T-helper 1 cell (primary cell): Measurements from ENCODE around the gene MLC1.
A peak's percentile ranks its signal among the peaks of the same experiment; 100 is the strongest.

ENCODE experiments used
- DNase-seq, 5 donors: peaks; one replicate each; pipeline ENCODE4 v3.0.0-alpha.2; 2012 to 2020

Gene MLC1

DNA sequence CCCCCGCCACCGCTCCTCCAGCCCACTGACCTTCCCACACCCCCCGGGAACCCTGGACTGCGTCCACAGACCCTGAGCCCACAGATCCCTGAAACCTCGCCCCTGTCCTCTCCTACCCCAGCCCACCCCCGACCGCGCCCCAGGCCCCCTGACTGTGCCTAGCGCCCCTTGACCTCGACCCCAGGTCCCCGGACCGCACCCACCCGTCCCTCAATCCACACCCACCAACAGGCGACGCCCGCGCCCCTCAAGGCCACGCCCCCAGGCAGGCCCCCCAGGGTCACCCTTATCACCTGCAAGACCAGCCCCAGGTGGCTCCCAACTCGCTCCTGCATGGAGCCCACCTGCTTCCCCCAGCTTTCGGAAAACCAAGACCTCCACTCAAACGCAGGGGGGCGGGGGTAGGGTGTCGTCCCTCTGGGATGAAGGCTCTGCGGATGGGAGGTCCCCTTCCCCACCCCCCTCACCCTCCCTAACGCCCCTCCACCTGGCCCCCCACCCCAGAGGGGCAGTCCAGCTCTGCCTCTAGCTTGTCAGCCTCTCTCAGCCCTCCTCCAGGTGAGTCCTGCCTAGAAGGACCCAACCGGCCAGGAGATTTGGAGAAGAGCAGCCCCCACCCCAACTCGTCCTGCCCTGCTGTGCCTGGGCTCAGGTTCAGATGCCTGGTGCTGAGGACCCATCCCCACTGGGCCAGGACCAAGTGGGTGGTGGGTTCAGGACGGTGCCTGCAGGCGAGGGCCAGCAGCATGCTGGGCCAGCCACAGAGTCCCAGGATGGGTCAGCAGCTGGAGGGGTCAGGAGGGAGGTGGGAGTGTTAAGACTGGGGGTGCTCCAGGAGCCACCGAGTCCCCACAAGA, 69.5 kb downstream of the MLC1 start:
- peak in 1 of 5 donors; percentile 11 for DNase-seq

GRCh38 chr22:50014655-50015401, 70.4 kb downstream of the MLC1 start:
- DNase-seq: peak in 2 of 5 donors; percentile 11 to 12

DNA sequence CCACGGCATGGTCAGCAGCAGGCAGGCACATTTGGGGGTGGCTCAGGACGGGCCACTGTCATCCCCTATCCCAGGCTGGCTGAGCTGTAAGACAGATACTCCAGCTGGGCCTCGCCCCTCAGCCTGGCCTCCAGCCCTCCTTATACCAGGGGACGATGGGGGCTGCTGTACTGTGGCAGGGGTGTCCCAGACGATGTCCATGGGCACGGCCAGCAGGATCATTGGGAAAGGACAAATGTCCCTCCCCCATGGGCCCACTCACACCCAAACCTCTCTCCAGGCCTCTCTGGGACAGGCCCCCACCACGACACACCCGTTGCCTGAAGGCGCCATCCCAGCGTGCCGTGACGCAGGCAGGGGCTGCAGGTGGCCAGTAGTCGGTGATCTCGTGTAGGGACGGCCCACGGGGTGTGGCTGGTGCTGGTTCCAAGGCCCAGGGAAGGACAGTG, 71.1 kb downstream of the MLC1 start:
- peak in 1 of 5 donors; percentile 11 for DNase-seq

DNA sequence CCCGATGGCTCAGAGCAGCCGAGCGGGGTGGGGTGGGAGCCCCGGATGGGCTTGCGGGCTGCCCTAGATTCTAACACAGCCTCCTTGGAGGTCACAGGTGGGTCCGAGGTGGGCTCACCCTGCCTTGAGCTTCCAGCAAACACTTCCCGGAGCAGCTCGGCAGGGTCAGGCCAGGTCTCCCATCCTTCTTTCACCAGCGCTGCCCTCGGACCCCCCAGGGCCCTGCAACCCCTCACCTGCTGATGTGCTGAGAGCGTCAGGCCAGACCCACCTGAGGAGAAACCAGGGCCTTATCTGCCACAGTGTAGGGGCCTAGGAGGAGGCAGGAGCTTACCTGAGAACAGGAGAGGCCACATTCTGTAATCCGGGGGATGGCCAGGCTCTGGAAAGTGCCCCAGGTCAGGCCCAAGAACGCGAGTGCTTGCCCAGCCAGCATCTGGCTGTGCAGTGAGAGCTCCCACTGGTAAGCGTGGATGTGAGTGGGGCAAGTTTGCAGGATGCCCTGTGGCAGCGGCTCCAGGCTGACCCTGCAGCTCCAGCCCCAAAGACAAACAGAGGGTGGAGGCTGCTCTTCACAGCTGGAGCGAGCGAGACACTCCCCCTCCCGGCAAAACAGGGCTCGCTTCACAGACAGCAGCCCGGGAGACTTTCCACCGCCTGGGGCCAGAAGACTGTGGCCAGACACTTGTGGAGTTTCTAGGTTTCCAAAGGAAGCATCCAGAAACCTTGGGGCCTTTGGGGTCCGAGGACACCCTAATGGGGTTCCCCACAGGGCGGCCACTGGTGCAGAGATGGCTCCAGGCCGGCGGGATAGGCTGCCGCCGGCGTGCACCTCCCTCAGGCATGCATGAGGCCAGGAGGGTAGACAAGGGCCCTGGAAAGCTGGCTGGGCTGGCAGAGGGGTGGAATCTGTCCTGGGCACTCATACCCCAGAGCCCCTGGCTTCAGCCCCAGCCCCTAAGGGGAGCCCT, 72.7 kb downstream of the MLC1 start, which contains the start of gene IL17REL:
Gene IL17REL, minus strand, starts transcription at position 555 of the 971 bp plus-strand sequence. Its CDS starts 119 bp downstream, at position 436.
- no peak for DNase-seq

GRCh38 chr22:50011447-50012210, 73.6 kb downstream of the MLC1 start:
- no peak for DNase-seq

DNA sequence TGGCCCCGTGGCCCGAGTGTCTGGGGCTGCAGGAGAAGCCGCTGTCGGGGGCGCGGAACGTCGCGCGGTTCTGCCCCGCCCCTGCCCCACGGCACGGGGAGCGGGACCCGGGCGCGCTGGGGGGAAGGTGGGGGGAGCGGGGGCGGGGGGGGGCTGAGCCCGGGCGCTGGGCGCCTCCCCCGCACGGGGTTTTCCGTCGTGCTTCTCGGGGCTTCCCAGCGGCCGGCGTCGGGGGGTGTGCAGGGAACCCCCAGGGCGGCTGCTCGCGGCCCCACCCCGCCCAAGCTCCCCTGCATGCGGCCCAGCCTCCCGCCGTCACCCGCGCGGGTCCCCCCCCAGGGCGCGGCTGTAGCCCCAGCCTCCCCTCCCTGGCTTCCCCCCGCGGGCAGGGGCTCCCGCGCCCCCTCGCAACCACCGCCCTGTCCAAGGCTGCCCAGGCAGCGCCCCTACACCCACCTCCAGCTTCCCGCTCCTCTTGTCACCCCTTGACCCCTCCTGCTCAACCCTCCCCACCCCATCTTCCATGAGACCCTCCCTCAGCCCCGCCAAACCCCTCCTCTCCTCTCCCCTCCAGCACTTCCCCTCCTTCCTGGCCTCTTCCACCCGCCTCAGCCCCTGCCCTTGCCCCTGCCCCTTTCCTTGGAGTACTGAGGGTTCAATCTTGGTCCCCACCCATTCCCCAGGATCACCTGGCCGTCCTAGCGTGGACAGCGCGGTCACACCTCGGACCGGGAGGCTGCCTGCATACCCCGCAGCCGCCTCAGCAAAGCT, 74.4 kb downstream of the MLC1 start:
- DNase-seq: peak in 4 of 5 donors; percentile 58 to 77 (median 61)

GRCh38 chr22:50009765-50010675, 75.2 kb downstream of the MLC1 start:
- DNase-seq: no peak
